ENCODE measurements around the gene MCM5. TPM values are rescaled to one million over a fixed set of nuclear protein-coding genes. Genes with fewer than 3 reads are reported as not detected.

The MCM5 gene
- total and polyA plus RNA-seq, 2 of the 13 experiments (the other 11 are each of a cell fraction or from before 2014, with no cell fraction given) = 40.2 to 93.5 TPM

GRCh38 chr22:35430897-35431322 lies 31.0 kb downstream of the MCM5 start (continued):
- TF ChIP-seq, protein P1, sequence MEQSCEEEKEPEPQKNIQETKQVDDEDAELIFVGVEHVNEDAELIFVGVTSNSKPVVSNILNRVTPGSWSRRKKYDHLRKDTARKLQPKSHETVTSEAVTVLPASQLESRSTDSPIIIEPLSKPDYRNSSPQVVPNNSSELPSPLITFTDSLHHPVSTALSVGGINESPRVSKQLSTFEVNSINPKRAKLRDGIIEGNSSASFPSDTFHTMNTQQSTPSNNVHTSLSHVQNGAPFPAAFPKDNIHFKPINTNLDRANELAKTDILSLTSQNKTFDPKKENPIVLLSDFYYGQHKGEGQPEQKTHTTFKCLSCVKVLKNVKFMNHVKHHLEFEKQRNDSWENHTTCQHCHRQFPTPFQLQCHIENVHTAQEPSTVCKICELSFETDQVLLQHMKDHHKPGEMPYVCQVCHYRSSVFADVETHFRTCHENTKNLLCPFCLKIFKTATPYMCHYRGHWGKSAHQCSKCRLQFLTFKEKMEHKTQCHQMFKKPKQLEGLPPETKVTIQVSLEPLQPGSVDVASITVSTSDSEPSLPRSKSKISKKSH (CRISPR knock-in tag; IDR thresholded peaks at IDR 0.05; ENCODE audit: borderline replicate concordance) = no peak
- TF ChIP-seq ZNF652 (CRISPR knock-in tag; IDR thresholded peaks at IDR 0.05; ENCODE audit: borderline replicate concordance, low read depth) = no peak
- no peak for TF ChIP-seq TEAD3 (CRISPR knock-in tag; optimal IDR thresholded peaks at IDR 0.05; ENCODE audit: borderline replicate concordance)
- TF ChIP-seq TMF1 (CRISPR knock-in tag; IDR thresholded peaks at IDR 0.05; ENCODE audit: low read depth) = no peak
- 0 out of 3 replicates have a peak, but pooled peaks have one; percentile 27 for TF ChIP-seq MXI1 (IDR thresholded peaks at IDR 0.05; ENCODE audit: borderline replicate concordance, low read depth, low read length)
- no peak for TF ChIP-seq TFDP1 (CRISPR knock-in tag; IDR thresholded peaks at IDR 0.05; ENCODE audit: borderline replicate concordance)
- TF ChIP-seq, protein P2, sequence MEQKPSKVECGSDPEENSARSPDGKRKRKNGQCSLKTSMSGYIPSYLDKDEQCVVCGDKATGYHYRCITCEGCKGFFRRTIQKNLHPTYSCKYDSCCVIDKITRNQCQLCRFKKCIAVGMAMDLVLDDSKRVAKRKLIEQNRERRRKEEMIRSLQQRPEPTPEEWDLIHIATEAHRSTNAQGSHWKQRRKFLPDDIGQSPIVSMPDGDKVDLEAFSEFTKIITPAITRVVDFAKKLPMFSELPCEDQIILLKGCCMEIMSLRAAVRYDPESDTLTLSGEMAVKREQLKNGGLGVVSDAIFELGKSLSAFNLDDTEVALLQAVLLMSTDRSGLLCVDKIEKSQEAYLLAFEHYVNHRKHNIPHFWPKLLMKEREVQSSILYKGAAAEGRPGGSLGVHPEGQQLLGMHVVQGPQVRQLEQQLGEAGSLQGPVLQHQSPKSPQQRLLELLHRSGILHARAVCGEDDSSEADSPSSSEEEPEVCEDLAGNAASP (CRISPR knock-in tag; IDR thresholded peaks at IDR 0.05; ENCODE audit: borderline replicate concordance) = no peak
- no peak for TF ChIP-seq FOXO1 (CRISPR knock-in tag; IDR thresholded peaks at IDR 0.05)
- no peak for TF ChIP-seq ZFP36L2 (CRISPR knock-in tag; IDR thresholded peaks at IDR 0.05)
- TF ChIP-seq UBTF (CRISPR knock-in tag; IDR thresholded peaks at IDR 0.05) = no peak
- TF ChIP-seq MTF1 (CRISPR knock-in tag; IDR thresholded peaks at IDR 0.05) = no peak
- TF ChIP-seq SRY (CRISPR knock-in tag; IDR thresholded peaks at IDR 0.05) = no peak
- TF ChIP-seq ZNF12 (CRISPR knock-in tag; IDR thresholded peaks at IDR 0.05) = no peak
- TF ChIP-seq, protein P3, sequence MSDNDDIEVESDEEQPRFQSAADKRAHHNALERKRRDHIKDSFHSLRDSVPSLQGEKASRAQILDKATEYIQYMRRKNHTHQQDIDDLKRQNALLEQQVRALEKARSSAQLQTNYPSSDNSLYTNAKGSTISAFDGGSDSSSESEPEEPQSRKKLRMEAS (IDR thresholded peaks at IDR 0.05) = no peak
- TF ChIP-seq SRSF4 (IDR thresholded peaks at IDR 0.05; ENCODE audit: low read depth, low read length, poor library complexity, severe bottlenecking) = no peak
- no peak for TF ChIP-seq HNF1A (IDR thresholded peaks at IDR 0.05; ENCODE audit: low read depth)
- no peak for TF ChIP-seq HNF1A (CRISPR knock-in tag; IDR thresholded peaks at IDR 0.05; ENCODE audit: borderline replicate concordance)
- TF ChIP-seq HOXA5 (CRISPR knock-in tag; IDR thresholded peaks at IDR 0.05) = no peak
- no peak for TF ChIP-seq ZSCAN25 (CRISPR knock-in tag; IDR thresholded peaks at IDR 0.05)
- TF ChIP-seq ZSCAN12 (CRISPR knock-in tag; IDR thresholded peaks at IDR 0.05) = no peak
- peak; percentile 31; the same call in 1 of the 2 replicates for TF ChIP-seq GABPB1 (CRISPR knock-in tag; IDR thresholded peaks at IDR 0.05)

All from HepG2 (cell line).